ENCODE data around the gene EDRF1.

DNA sequence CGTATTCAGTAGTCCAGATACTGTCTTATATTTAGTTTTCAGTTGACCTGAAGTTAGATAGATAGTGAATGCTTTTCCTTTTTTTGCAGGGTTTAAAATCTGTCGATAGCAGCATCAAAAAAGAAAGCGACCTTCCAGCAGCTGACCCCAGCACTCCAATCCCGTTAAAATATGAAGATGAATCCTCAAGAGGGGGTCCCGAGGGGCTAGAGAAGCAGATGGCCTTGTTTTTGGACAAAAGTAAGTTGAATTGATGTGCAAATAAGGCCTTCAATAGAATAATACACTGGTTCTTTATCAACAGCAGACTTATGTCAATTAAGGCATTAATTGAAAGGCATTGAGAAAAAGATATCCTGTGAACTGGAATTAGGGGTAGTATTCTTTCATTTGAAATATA lies 18.7 kb downstream of the EDRF1 start:
- TF ChIP-seq, protein P1, sequence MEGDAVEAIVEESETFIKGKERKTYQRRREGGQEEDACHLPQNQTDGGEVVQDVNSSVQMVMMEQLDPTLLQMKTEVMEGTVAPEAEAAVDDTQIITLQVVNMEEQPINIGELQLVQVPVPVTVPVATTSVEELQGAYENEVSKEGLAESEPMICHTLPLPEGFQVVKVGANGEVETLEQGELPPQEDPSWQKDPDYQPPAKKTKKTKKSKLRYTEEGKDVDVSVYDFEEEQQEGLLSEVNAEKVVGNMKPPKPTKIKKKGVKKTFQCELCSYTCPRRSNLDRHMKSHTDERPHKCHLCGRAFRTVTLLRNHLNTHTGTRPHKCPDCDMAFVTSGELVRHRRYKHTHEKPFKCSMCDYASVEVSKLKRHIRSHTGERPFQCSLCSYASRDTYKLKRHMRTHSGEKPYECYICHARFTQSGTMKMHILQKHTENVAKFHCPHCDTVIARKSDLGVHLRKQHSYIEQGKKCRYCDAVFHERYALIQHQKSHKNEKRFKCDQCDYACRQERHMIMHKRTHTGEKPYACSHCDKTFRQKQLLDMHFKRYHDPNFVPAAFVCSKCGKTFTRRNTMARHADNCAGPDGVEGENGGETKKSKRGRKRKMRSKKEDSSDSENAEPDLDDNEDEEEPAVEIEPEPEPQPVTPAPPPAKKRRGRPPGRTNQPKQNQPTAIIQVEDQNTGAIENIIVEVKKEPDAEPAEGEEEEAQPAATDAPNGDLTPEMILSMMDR (IDR thresholded peaks at IDR 0.05; ENCODE audit: low read length) = no peak
- no peak for TF ChIP-seq EZH2 (optimal IDR thresholded peaks at IDR 0.05; ENCODE audit: low read depth, low read length)
- no peak for TF ChIP-seq EZH2phosphoT487 (IDR thresholded peaks at IDR 0.05; ENCODE audit: low read length)
